Measurements from ENCODE around the gene U2AF2. TPM values are rescaled to one million over a fixed set of nuclear protein-coding genes. Genes with fewer than 3 reads are reported as not detected.

Gene U2AF2
- total RNA-seq, 1 donor from 2014 or later = 74.0 TPM

GRCh38 chr19:55668603-55669348 is 13.9 kb downstream of the U2AF2 start:
- Histone ChIP-seq H3K9me3 (replicated peaks) (no peaks in the 10 kb centered on the region), H3K27me3 (ENCODE audit: low read depth) (no peaks in the 10 kb centered on the region), H3K27ac (replicated peaks) (no peak overlapping the region), H3K4me3 (no peak overlapping the region), H3K4me1 (peaks cover 47% of the 10 kb centered on the region), H3K36me3 (peaks cover 80% of the 10 kb centered on the region)
- TF ChIP-seq CTCF (IDR thresholded peaks at IDR 0.05; ENCODE audit: borderline replicate concordance) = no peak
- no peak for DNase-seq
- intact Hi-C loops (cut with micrococcal nuclease) = no loop called here

- intact Hi-C loops (cut with micrococcal nuclease) = no loop called here
Measured at GRCh38 chr19:55669418-55670279, 14.8 kb downstream of the U2AF2 start.

GRCh38 chr19:55670280-55671053 is 15.6 kb downstream of the U2AF2 start:
- peaks cover 61% of the 10 kb centered on the region for H3K4me1 ChIP-seq
- H3K9me3 ChIP-seq (replicated peaks) = no peaks in the 10 kb centered on the region
- H3K36me3 ChIP-seq = peaks cover 65% of the 10 kb centered on the region
- no peaks in the 10 kb centered on the region for H3K27me3 ChIP-seq (ENCODE audit: low read depth)
- H3K4me3 ChIP-seq = no peak overlapping the region
- DNase-seq = no peak
- no peak overlapping the region for H3K27ac ChIP-seq (replicated peaks)
- intact Hi-C loops (cut with micrococcal nuclease) = no loop called here
- TF ChIP-seq CTCF (IDR thresholded peaks at IDR 0.05; ENCODE audit: borderline replicate concordance) = no peak

More at GRCh38 chr19:55669418-55670279, 14.8 kb downstream of the U2AF2 start:
- TF ChIP-seq CTCF (IDR thresholded peaks at IDR 0.05; ENCODE audit: borderline replicate concordance) = no peak
- DNase-seq = no peak
- Histone ChIP-seq H3K4me1 (peaks cover 55% of the 10 kb centered on the region), H3K27me3 (ENCODE audit: low read depth) (no peaks in the 10 kb centered on the region), H3K4me3 (no peak overlapping the region), H3K36me3 (peaks cover 71% of the 10 kb centered on the region), H3K9me3 (replicated peaks) (no peaks in the 10 kb centered on the region), H3K27ac (replicated peaks) (no peak overlapping the region)

GRCh38 chr19:55671054-55671378 is 16.2 kb downstream of the U2AF2 start:
- no peaks in the 10 kb centered on the region for H3K27me3 ChIP-seq (ENCODE audit: low read depth)
- no peaks in the 10 kb centered on the region for H3K9me3 ChIP-seq (replicated peaks)
- no peak overlapping the region for H3K27ac ChIP-seq (replicated peaks)
- TF ChIP-seq CTCF (IDR thresholded peaks at IDR 0.05; ENCODE audit: borderline replicate concordance) = no peak
- peaks cover 67% of the 10 kb centered on the region for H3K4me1 ChIP-seq
- DNase-seq = no peak
- H3K4me3 ChIP-seq = no peak overlapping the region
- H3K36me3 ChIP-seq = peaks cover 60% of the 10 kb centered on the region
- intact Hi-C loops (cut with micrococcal nuclease) = no loop called here

- Histone ChIP-seq H3K36me3 (peaks cover 48% of the 10 kb centered on the region), H3K4me1 (peaks cover 72% of the 10 kb centered on the region), H3K27ac (replicated peaks) (no peak overlapping the region), H3K9me3 (replicated peaks) (no peaks in the 10 kb centered on the region), H3K4me3 (no peak overlapping the region), H3K27me3 (ENCODE audit: low read depth) (no peaks in the 10 kb centered on the region)
- intact Hi-C loops (cut with micrococcal nuclease) = no loop called here
- no peak for TF ChIP-seq CTCF (IDR thresholded peaks at IDR 0.05; ENCODE audit: borderline replicate concordance)
- no peak for DNase-seq
Measured at GRCh38 chr19:55672418-55672817, 17.6 kb downstream of the U2AF2 start.

Measured in left ventricle myocardium inferior (tissue), 1 donor.